ENCODE results near the gene ZNF469. TPM values are rescaled to one million over a fixed set of nuclear protein-coding genes. Genes with fewer than 3 reads are reported as not detected.
A peak's percentile ranks its signal among the peaks of the same experiment; 100 is the strongest.

Gene ZNF469
- polyA plus RNA-seq, 3 donors = 0.02 to 0.16 (median 0.10) TPM

- intact Hi-C loops (cut with micrococcal nuclease) = no loop called here
- H3K4me1 ChIP-seq (ENCODE audit: control insufficient read depth in 1 of 2, insufficient read depth in 2 of 2, low read length in 2 of 2) = peaks cover 4 to 7% of the 10 kb centered on the region in 2 donors
- no peak overlapping the region for H3K4me2 ChIP-seq (replicated peaks; ENCODE audit: extremely low read depth, low read length, poor library complexity, severe bottlenecking)
- WGBS (ENCODE audit: insufficient coverage) = 23% methylated on average over 23 of the region's 24 CpGs
- Mint-ChIP-seq H3K36me3 (no peaks in the 10 kb centered on the region), H3K4me3 (peak overlapping the region in 1 of 2 donors; percentile 54), H3K27ac (peak overlapping the region in 1 of 7 donors; percentile 31), H3K9me3 (peaks cover 0 to 9% (median 4%) of the 10 kb centered on the region in 7 donors), H3K27me3 (ENCODE audit: low read depth in 3 of 3) (peaks cover 8 to 43% (median 19%) of the 10 kb centered on the region in 3 donors), H3K4me1 (peaks cover 1% of the 10 kb centered on the region)
- TF ChIP-seq CTCF (IDR thresholded peaks at IDR 0.05) = no peak
- H3K9me3 ChIP-seq (replicated peaks in 1 of 2; ENCODE audit: control insufficient read depth in 1 of 2, insufficient read depth in 1 of 2, low read length in 2 of 2) = peaks cover 0 to 6% of the 10 kb centered on the region in 2 donors
- no peaks in the 10 kb centered on the region for H3K79me2 ChIP-seq (ENCODE audit: insufficient read depth, low read length)
- H4K20me1 ChIP-seq (ENCODE audit: insufficient read depth, low read length) = no peaks in the 10 kb centered on the region
- no peak for DNase-seq
- H3K9ac ChIP-seq (ENCODE audit: insufficient read depth, low read length, poor library complexity, severe bottlenecking) = no peak overlapping the region
- H3K4me3 ChIP-seq (replicated peaks in 1 of 3; ENCODE audit: low read depth in 2 of 3, low read length in 3 of 3) = no peak overlapping the region
- H3K27me3 ChIP-seq (ENCODE audit: control insufficient read depth in 2 of 2, insufficient read depth in 2 of 2, low read length in 2 of 2) = peaks cover 0 to 14% of the 10 kb centered on the region in 2 donors
- H2AFZ ChIP-seq (ENCODE audit: insufficient read depth, low read depth, low read length, poor library complexity, severe bottlenecking) = no peak overlapping the region
- no peak overlapping the region for H3K27ac ChIP-seq (ENCODE audit: low read depth in 1 of 2, low read length in 2 of 2)
- H3K36me3 ChIP-seq (replicated peaks in 1 of 2; ENCODE audit: control insufficient read depth in 1 of 2, insufficient read depth in 2 of 2, low read length in 2 of 2) = no peaks in the 10 kb centered on the region
Observed at GRCh38 chr16:88424587-88425235, 42.0 kb downstream of the ZNF469 start.

GRCh38 chr16:88426018-88426417, 43.3 kb downstream of the ZNF469 start:
- TF ChIP-seq CTCF (IDR thresholded peaks at IDR 0.05) = no peak
- 94% methylated on average over 13 of the region's 13 CpGs for WGBS (ENCODE audit: insufficient coverage)

More at GRCh38 chr16:88426018-88426417, 43.3 kb downstream of the ZNF469 start:
- no peak overlapping the region for H3K4me3 Mint-ChIP-seq
- no peak overlapping the region for H3K4me2 ChIP-seq (replicated peaks; ENCODE audit: extremely low read depth, low read length, poor library complexity, severe bottlenecking)
- H3K4me3 ChIP-seq (replicated peaks in 1 of 3; ENCODE audit: low read depth in 2 of 3, low read length in 3 of 3) = no peak overlapping the region
- intact Hi-C loops (cut with micrococcal nuclease) = no loop called here
- H2AFZ ChIP-seq (ENCODE audit: insufficient read depth, low read depth, low read length, poor library complexity, severe bottlenecking) = no peak overlapping the region
- H3K9me3 ChIP-seq (replicated peaks in 1 of 2; ENCODE audit: control insufficient read depth in 1 of 2, insufficient read depth in 1 of 2, low read length in 2 of 2) = peaks cover 0 to 6% of the 10 kb centered on the region in 2 donors
- peaks cover 11 to 20% of the 10 kb centered on the region in 2 donors for H3K4me1 ChIP-seq (ENCODE audit: control insufficient read depth in 1 of 2, insufficient read depth in 2 of 2, low read length in 2 of 2)
- H4K20me1 ChIP-seq (ENCODE audit: insufficient read depth, low read length) = no peaks in the 10 kb centered on the region
- no peaks in the 10 kb centered on the region for H3K79me2 ChIP-seq (ENCODE audit: insufficient read depth, low read length)
- peaks cover 0 to 1% of the 10 kb centered on the region in 2 donors for H3K36me3 Mint-ChIP-seq
- peaks cover 5% of the 10 kb centered on the region for H3K4me1 Mint-ChIP-seq
- no peak overlapping the region for H3K9ac ChIP-seq (ENCODE audit: insufficient read depth, low read length, poor library complexity, severe bottlenecking)
- no peak overlapping the region for H3K27ac ChIP-seq (ENCODE audit: low read depth in 1 of 2, low read length in 2 of 2)
- no peak for DNase-seq
- H3K36me3 ChIP-seq (replicated peaks in 1 of 2; ENCODE audit: control insufficient read depth in 1 of 2, insufficient read depth in 2 of 2, low read length in 2 of 2) = no peaks in the 10 kb centered on the region
- H3K27me3 Mint-ChIP-seq (ENCODE audit: low read depth in 3 of 3) = peaks cover 8 to 46% (median 23%) of the 10 kb centered on the region in 3 donors
- H3K27me3 ChIP-seq (ENCODE audit: control insufficient read depth in 2 of 2, insufficient read depth in 2 of 2, low read length in 2 of 2) = peaks cover 0 to 18% of the 10 kb centered on the region in 2 donors
- no peak overlapping the region for H3K27ac Mint-ChIP-seq
- H3K9me3 Mint-ChIP-seq = peaks cover 0 to 11% (median 4%) of the 10 kb centered on the region in 7 donors

All from CD14-positive monocyte (primary cell).